Omental fat pad (tissue), 4 donors: Measurements from ENCODE around the gene DOC2A. TPM values are rescaled to one million over a fixed set of nuclear protein-coding genes. Genes with fewer than 3 reads are reported as not detected.
"Not testable (repeated sequence)": the region's sequence is repeated elsewhere in the genome, so short reads cannot be mapped to it uniquely, and the experiment has no call there.

Experiments
- ATAC-seq: fragments of 150-250 bp; one replicate; pipeline ENCODE4 v1.9.1; 2016; ENCODE audit warnings: mild to moderate bottlenecking, moderate library complexity; ENCODE audit not compliant: low FRiP score
- DNase-seq: peaks from one replicate; pipeline ENCODE4 v3.0.0-alpha.2; 2019; ENCODE audit warnings: low spot score
- CTCF ChIP-seq, 3 donors: fragments of 450-650 bp; IDR thresholded peaks; one replicate each; pipeline ENCODE4 v1.5.1; 2016 to 2017; ENCODE audit warnings: antibody characterized with exemption in 3 of 3, mild to moderate bottlenecking in 3 of 3, moderate library complexity in 2 of 3
- total RNA-seq, 4 donors: library from RNA; depleted of rRNA; stranded (reverse); fragments of >200 nt; gene quantifications; one replicate each; pipeline ENCODE4 v1.1.0, GENCODE V29; 2016

DOC2A gene
- total RNA-seq, 4 donors from 2014 or later: 0.95 to 2.3 (median 1.2) TPM; not detected in 1

- no peak for DNase-seq
- TF ChIP-seq CTCF (IDR thresholded peaks at IDR 0.05): no peak
- no peak for ATAC-seq
Observed at GRCh38 chr16:30051518-30051917, 40.7 kb upstream of the DOC2A start.

- DNase-seq: no peak
- no peak for TF ChIP-seq CTCF (IDR thresholded peaks at IDR 0.05)
- ATAC-seq: no peak
Observed at GRCh38 chr16:30049871-30050270, 39.0 kb upstream of the DOC2A start.

- DNase-seq (no peak), ATAC-seq (no peak)
- TF ChIP-seq CTCF (IDR thresholded peaks at IDR 0.05): no peak
Observed at GRCh38 chr16:30046588-30046987, 35.8 kb upstream of the DOC2A start.

GRCh38 chr16:30046178-30046577 is 35.4 kb upstream of the DOC2A start:
- no peak for ATAC-seq
- DNase-seq: no peak
- no peak for TF ChIP-seq CTCF (IDR thresholded peaks at IDR 0.05)

GRCh38 chr16:30041841-30042240 is 31.0 kb upstream of the DOC2A start:
- ATAC-seq (no peak), DNase-seq (no peak)
- TF ChIP-seq CTCF (IDR thresholded peaks at IDR 0.05): no peak

GRCh38 chr16:30040690-30041089 is 29.9 kb upstream of the DOC2A start:
- not testable (repeated sequence) for ATAC-seq, DNase-seq

GRCh38 chr16:30040221-30040620 is 29.4 kb upstream of the DOC2A start:
- no peak for ATAC-seq
- no peak for DNase-seq

More at GRCh38 chr16:30040221-30040620, 29.4 kb upstream of the DOC2A start:
- TF ChIP-seq CTCF (IDR thresholded peaks at IDR 0.05): no peak
